GM18867 (cell line): Measurements from ENCODE around the gene TSPAN11.
"Not testable (repeated sequence)": the region's sequence is repeated elsewhere in the genome, so short reads cannot be mapped to it uniquely, and the experiment has no call there.

ENCODE experiments used
- ATAC-seq: cut with Tn5 transposase; IDR thresholded peaks from one replicate; pipeline ENCODE4 v1.9.1; 2021; ENCODE audit warnings: mild to moderate bottlenecking, moderate library complexity; ENCODE audit not compliant: unreplicated experiment

The TSPAN11 gene

DNA sequence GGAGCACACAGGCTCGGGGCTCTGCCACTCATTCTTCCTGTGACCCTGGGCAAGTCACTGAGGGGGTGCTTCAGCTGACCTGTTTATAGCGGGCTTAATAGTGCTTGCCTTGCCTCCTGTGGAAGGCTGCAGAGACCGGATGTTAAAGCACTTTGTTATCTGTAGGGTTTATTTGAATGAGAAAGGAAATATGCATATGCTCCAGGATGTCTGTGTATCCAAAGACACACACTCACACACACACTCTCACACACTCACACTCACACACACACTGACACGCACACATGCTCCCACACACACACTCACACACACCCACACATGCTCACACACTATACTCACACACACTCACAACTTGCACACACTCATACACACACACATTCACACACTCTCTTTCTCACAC is 91.0 kb downstream of the TSPAN11 start:
- no peak for ATAC-seq

DNA sequence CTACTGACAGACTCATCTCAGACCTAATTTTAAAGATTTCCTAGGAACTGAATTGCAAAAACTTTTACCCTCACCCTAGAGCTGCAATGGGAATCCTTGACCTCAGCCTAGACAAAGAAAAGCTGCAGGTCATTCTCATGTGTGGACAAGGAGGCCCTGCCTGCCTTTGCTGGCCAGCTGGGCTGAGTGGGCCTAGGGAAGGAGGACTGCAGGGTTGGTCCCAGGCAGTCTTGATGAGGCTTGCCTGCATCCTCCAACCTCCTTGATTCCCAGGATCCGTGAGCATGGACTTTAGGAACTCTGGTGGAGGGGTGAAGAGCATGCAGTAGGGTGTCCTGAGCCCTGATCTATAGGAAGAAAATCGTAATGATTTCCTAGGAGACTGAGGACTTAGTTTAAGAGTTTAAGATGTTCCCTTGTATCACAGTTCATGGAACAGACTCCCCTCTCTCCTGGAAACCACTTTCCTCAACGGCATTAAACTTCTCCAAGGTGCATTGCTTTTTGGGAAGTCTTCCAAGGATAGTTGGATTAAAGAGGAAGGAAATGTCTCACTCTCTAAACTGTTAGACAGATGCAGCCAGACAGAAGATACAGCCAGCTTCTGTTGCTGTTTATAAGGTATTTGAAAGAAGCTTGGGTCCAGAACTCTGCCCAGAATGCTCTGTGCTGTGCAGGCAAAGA is 91.7 kb downstream of the TSPAN11 start:
- ATAC-seq = no peak

DNA sequence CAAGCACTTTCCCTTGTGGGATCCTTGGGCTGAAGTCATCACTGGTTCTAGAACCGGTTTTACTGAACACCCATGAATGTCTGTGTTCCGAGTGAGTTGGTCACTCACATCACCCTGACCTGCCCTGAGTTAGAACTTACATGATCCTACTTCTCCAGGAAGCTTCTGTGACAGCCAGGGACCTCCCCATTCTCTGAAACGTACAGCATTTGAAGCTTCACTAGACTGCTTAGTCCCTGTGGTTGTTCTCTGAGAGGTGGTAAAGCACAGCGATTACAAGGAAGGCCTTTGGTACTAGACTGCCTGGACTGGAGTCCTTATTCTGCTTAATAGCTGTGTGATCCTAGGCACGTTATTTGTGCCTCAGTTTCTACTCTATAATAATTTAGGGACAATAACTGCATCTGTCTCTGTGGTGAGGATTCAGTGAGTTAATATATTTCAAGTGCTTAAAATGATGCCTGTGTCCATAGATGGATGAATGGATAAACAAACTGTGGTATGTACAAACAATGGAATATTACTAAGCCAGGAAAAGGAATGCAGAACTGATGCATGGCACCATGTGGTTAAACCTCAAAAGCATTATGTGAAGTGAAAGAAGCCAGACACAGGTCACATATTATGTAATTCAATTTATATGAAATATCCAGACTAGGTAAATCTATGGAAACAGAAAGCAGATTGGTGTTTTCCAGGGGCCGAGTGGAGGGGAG is 92.4 kb downstream of the TSPAN11 start:
- no peak for ATAC-seq

DNA sequence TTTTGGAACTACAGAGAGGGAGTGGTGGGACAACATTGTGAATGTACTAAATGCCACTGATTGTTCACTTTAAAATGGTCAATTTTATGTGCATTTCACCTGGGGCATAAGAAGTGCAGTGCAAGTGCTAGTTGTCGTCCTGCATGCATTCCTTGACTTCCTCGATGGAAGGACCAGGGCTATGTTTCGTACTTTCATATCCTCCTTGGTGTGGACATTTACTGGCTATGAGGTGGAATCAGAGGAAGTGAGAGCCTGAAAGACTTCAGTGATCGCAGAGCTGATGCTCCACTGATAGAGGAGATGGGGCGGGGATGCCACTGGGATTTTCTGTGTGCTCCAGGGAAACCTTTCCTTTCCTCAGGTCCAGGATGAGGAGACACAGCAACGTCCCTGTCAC is 93.0 kb downstream of the TSPAN11 start:
- no peak for ATAC-seq

DNA sequence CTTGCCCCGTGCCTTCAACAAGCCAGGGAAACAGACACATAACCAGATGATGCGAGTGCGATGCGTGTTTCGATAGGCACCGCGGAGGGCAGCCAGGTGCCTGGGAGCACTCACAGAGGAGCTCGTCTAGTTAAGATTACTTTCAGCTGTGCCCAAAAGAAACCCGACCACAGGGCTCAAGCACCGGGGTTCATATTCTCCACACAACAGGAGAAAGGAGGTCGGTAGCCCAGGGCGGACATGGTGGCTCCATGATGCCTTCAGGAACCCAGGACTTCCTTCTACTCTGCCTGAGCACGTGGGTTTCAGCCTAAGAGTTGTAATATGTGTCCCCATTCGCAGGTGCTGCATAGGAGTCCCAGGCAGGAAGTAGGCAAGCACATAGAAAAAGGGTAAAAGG is 93.4 kb downstream of the TSPAN11 start:
- no peak for ATAC-seq

DNA sequence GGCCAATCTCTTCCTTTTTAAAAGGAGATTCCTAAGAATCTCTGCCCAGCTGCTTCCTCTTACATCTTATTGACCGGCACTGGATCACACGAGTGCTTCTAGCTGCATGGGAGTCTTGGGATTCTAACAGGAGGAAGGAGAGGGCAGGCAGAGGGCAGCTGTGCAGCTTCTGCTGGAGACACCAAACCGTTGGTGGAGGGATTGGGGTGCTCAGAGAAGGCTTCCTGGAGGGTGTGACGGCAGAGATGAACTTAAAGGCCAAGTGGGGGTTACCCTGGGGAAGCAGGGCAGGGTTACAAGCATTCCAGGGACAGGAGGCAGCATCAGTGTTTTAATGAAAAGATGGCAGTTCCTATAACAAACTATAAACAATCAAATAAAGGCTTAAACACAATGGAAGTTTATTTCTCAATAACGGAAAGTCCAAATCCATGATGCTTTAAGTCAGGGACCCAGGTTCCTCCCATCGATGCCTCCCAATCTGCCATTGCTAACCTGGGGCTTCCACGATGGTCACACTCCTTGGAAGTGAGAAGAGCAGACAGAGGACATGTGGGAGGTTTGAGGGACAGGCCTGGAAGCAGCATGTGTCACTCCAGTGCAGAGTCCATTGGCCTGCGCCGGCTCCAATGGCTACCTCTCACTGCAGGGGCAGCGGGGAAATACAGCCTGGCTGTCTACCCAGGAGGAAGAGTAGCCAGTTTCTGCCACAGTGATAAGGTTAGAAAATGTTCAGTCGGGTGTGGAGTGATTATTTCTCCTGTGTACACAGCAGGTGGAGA is 94.0 kb downstream of the TSPAN11 start:
- no peak for ATAC-seq

DNA sequence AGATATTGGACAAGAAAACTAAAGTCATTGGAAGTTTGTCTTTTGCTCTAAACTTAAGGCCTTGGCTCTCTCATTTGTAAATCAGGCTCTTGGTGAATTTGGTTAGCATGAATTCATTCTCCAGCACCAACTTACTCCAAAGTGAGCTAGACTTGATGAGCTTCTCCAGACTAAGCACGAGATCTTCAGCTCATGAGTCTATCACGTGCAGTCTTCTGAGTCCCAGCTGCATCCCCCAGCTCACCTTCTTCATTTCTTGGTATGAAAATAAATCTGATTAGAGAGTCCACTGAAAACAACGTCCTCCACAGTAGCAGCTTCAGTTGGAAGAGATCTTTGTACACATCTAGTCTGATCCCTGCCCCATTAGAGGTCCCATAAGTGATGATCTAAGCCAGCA is 94.6 kb downstream of the TSPAN11 start:
- ATAC-seq = no peak

DNA sequence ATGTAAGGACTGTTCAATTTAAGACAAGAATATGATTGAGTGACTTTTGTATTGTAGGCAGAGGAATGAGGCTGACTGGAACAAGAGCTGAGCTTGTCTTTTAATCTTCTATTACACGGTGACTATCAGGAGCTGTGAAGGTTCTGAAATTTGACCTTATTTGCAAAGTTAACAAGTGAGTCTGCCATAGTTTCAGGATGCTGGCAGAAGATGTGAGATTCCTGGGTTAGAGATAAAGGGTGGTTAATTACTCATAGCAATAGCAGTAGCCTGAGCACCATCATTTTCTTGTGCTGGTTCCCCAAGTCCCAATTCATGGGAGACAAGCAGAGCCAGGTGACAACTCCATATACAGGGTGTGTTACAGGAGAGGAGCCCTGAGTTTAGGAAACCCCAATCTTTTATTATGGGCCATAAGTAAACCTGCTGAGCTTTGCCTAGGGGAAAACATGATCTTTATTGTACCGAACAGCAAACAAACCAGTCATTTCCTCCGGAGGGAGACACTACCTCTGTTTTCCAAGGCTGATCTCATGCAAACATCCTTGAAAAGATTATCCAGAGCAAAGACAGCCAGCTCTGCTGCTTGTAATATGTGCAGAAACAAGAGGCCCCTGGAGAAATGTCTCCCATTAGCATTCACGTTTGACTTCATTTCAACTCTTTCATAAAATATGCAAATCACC is 95.4 kb downstream of the TSPAN11 start:
- no peak for ATAC-seq

DNA sequence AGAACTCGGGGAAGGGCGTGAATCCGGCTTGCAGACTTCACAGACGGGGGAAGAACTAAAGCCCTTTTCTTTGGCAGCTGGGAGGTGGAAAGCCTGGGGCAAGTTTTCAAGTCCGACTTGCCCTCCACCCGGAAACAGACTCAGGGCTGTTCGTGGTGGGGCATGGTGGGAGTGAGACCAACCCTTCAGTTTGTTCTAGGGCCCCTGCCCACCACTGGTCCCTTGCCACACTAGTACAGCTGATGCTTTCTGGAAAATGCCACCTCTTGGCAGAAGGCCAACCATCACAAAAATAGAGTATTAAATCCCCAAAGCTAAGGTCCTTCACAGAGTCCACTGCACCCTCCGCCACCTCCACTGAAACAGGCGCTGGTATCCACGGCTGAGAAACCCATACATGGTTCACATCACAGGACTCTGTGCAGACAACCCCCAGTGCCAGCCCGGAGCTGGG is 96.8 kb downstream of the TSPAN11 start:
- ATAC-seq = no peak

DNA sequence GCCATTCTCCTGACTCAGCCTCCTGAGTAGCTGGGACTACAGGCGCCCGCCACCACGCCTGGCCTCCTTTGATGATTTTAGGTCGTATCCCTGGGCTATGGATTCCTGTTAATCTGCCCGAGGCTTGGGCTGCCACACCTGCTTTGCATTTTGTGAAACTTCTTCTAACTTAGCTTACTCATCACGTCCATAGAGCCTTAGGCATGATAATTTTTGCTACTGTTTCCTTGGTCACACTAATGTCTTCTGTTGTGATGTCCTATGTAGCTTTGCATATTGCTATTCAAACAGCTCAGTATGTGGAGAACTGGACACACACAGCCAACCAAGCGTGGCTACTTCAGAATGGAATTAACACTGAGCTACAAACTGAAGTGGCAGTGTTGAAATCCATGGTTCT is 99.7 kb downstream of the TSPAN11 start:
- ATAC-seq = no peak

DNA sequence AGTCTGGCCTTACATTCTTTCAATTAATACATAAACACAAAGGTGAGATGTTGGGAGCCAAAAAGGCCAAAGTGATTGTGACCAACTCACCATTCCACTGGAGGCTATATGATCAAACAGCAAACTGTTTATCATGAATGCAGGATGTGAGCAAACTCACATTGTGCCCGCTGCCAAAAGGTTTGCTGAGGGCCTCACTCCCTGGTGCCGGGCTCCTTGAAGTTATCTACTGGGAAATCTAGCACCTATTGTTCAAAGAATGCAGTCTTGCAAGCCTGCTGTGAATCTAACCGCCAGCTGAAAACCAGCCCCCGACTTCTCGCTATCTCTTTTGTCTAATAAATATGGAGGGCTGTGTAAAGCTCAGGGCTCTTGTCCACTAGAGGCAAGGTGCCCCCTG is 100.5 kb downstream of the TSPAN11 start:
- not testable (repeated sequence) for ATAC-seq

DNA sequence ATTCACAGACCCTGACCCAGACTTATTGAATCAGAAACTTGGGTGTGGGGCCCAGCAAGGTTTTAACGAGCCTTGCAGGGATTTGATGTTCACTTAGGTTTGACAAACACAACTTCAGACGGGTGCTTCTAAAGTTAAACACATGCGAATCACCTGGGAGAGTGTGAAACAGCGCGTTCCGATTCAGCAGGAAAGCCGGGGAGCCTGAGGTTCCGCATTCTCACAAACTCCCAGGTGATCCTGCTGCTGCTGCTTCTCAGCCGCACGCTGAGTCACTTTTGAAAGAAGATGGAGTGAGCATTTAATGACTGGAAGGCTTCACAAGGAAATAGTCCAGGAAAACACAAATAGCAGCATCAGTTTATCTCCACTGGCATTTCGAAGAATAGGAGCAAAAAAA is 102.9 kb downstream of the TSPAN11 start:
- no peak for ATAC-seq

DNA sequence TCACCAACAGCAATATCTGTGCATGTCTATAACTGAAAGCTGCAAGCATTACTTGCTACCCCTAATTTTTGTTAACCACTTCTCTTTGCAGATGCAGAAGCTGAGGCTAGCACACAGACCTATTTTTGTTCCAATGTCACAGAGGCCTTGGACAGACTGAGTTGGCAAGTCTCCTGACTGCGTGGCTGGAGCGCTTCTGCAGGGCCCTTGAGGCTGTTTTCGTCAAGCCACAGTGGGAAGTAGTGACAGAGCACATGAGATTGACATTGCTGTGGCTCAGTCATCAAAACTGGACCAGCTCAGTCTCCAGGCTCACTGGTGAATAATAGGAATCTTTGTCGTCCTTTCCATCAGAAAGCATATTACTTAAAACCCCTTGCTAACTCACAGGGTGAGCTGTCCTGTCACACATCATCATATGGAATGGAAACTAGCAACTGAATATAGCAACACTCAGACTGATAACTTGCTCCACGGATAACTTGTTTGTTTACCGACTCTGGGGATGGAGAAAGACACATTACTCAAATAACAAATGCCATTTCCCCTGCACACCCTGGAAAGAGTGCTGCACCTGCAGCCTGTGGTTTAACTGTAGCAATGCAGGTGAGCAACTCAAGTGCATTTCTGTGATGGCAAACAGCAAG is 103.5 kb downstream of the TSPAN11 start:
- no peak for ATAC-seq

DNA sequence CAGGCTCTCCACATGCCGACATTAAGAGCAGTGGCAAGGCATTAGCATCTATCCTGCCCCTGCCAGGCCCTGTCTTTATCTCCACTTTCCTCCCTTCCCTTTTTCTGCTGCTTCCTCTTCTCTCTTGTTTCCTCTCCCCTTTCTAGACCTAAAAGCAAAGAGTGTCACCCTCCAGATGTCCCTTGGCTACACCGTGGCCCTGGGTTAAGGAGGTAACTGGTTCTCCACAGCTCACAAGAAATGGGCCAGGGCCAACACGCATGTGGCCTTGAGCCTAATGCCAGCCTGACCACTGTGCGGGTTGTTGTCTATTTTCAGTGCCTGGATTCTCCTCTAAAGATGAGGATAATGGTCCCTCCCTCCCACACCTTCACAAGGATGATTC is 105.4 kb downstream of the TSPAN11 start:
- ATAC-seq = no peak

DNA sequence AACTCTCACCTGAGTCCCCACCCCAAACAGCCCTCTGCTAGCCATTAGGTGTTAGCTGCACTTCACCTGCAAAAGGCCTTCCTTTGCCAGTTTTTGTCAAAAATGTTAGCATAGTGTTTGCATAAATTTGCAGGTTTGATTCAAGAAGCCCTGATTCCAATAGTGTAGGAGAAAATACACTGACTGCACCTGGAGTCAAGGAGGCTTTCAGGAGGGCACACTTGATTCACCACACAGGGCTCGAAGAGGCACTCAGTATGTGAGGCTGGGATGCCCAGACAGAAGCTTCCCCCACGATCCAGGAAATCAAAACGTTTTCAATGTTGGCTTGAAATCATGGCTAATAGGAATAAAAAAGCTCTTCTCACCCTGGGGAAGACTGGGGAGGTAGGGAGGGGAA is 106.6 kb downstream of the TSPAN11 start:
- no peak for ATAC-seq

DNA sequence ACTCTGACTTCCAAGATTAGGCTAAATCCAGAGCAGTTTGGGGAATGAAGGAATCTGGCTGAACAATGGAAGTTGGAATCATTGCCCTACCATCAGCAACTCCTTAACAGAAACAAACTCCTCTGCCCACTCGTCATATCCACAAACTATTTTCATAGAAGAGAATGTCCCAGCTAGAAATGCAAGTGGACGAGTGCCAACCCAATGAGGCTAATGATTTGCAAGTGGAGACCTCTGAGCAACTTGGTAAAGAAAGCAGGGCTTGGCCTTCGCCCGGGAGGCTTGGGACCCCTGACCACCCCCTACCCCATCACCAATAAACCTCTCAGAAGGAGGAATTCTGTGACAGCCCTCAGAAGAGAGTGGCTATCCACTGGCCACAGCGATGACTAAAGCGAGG is 107.1 kb downstream of the TSPAN11 start:
- no peak for ATAC-seq

DNA sequence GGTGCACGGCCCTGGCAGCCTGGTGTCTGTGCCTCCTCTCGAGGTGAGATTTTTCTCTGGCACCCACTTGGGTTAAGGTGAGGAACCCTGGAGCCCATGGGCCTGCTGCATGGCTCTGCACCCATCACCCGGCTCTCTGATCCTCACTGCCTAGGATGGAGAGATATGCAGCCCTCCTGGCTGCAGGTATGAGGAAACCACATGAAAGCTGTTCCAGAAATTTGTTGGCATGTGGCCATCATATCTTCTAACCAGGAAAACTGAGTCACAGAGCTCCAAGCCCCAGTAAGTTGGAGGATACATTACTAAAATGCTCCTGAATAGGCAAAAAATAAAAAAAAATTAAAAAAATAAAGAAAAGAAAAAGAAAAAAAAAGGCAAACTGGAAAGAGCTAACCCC is 107.8 kb downstream of the TSPAN11 start:
- ATAC-seq = no peak

DNA sequence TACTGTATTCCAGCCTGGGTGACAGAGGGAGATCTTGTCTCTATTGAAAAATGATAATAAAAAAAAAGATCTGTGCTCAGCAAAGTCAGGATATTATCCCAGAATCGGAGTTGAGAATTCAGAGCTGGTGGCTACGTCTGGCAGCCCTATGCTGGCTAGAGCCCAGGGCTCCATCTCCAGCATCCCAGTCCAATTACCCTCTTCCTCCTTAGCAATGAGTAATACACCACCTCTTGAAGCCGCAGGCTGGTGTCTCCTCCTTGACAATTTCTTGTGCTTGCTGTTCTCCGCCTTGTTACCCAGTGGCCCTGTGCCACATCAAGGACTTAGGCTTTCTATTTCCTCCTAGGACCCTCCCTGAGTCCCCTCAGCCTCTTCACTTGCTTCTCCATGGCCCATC is 108.7 kb downstream of the TSPAN11 start:
- ATAC-seq = no peak

DNA sequence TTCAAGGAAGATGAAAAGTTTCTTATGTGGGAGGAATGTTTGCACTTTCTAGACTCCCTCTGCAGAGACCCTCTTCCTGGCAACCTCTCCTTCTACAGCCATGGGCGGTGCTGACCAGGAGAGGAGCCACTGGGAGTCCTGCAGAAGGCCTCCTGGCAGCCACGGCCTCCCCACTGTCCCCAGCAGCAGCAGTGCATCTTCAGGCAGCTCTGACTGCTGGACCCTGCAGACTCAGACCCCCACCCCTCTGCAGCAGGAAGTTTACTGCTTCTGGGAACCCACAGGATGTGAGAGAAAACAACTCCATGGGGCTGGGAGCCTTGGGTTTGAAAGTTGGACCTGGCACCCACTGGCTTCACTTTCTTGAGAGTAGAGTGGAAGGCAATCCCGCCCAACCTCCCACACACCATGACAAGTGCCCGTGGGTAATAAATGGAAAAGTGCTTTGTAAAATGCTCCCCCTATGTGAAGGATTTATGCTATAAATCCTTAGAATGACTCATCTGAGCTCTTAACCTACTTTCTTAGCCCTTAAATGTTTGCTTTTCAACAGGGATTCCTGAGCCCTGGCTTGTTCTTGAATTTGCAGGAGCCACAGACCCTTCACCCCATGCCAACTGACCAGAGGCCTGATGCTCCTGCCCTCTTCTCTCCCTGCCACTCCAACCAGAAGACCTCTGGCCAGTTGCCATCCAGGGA is 109.6 kb downstream of the TSPAN11 start:
- no peak for ATAC-seq

DNA sequence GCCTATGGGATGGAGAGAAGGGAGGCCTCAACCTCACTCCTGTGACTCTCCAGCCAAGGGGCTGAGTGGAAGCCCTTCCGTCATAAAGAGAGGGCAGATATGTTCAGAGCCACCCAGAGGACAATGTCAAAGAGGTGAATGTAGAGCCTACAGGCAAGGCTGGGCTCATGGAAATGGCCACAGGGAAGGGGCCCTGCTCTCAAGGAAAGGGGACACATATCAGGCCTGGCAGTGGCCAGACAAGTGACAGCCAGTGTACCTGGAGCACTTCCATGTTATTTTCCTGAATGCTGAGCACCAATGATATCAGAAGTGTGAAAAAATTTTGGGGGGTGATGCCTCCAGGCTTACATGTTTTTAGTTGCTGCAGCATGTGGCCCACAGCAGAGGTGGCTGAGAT is 110.5 kb downstream of the TSPAN11 start:
- ATAC-seq = no peak
